Mesenchymal stem cell (in vitro differentiated cells and primary cell): ENCODE results near the gene SPINK2. TPM values are rescaled to one million over a fixed set of nuclear protein-coding genes. Genes with fewer than 3 reads are reported as not detected.

Experiments used
- DNase-seq: peaks from one replicate; pipeline ENCODE4 v3.0.0-alpha.2; 2013
- H2AFZ ChIP-seq: one replicate; pipeline ENCODE4 v1.6.1; 2013; ENCODE audit warnings: low read depth, mild to moderate bottlenecking, control low read depth, inconsistent platforms, low read length, moderate library complexity
- H2AK5ac ChIP-seq: 2 replicates; pipeline ENCODE4 v1.6.1; 2013; ENCODE audit warnings: low read length, moderate library complexity, mild to moderate bottlenecking, inconsistent platforms; ENCODE audit not compliant: severe bottlenecking
- H2BK120ac ChIP-seq: one replicate; pipeline ENCODE4 v1.6.1; 2013; ENCODE audit warnings: low read depth, mild to moderate bottlenecking, inconsistent platforms, low read length, moderate library complexity
- H2BK12ac ChIP-seq, 2 experiments: one replicate each; pipeline ENCODE4 v1.6.1; 2013; ENCODE audit warnings: inconsistent platforms in 2 of 2, low read length in 2 of 2, mild to moderate bottlenecking in 2 of 2, moderate library complexity in 2 of 2, control low read depth in 1 of 2
- H2BK15ac ChIP-seq: one replicate; pipeline ENCODE4 v1.6.1; 2013; ENCODE audit warnings: mild to moderate bottlenecking, low read depth, inconsistent platforms; ENCODE audit not compliant: poor library complexity, severe bottlenecking
- H2BK5ac ChIP-seq: 2 replicates; pipeline ENCODE4 v1.6.1; 2013; ENCODE audit warnings: low read depth, mild to moderate bottlenecking, low read length, control low read depth, inconsistent platforms; ENCODE audit not compliant: poor library complexity, severe bottlenecking
- H3K14ac ChIP-seq, 2 experiments: one replicate each; pipeline ENCODE4 v1.6.1; 2013; ENCODE audit warnings: inconsistent platforms in 2 of 2, low read length in 2 of 2, control low read depth in 1 of 2, mild to moderate bottlenecking in 1 of 2, moderate library complexity in 1 of 2
- H3K18ac ChIP-seq, 2 experiments: one replicate each; pipeline ENCODE4 v1.6.1; 2013; ENCODE audit warnings: inconsistent platforms in 2 of 2, low read length in 2 of 2, control low read depth in 1 of 2, low read depth in 1 of 2, mild to moderate bottlenecking in 1 of 2
- H3K23ac ChIP-seq, 2 experiments: one replicate each; pipeline ENCODE4 v1.6.1; 2013; ENCODE audit warnings: inconsistent platforms in 2 of 2, low read length in 2 of 2, mild to moderate bottlenecking in 2 of 2, moderate library complexity in 2 of 2, control low read depth in 1 of 2
- H3K27ac ChIP-seq: 2 replicates; pipeline ENCODE4 v1.5.1; 2013; ENCODE audit warnings: mild to moderate bottlenecking, moderate library complexity, low read length, control low read depth, inconsistent platforms; ENCODE audit not compliant: poor library complexity, severe bottlenecking
- H3K27me3 ChIP-seq, 2 experiments: 2 replicates each; pipeline versions ENCODE4 v1.6.1 to v1.7.0; 2013; ENCODE audit warnings: low read length in 2 of 2, mild to moderate bottlenecking in 2 of 2, moderate library complexity in 2 of 2, control low read depth in 1 of 2, inconsistent platforms in 1 of 2; ENCODE audit not compliant: control insufficient read depth in 1 of 2, insufficient read depth in 1 of 2
- H3K36me3 ChIP-seq, 2 experiments: 2 replicates each; pipeline versions ENCODE4 v1.6.1 to v1.7.0; 2013; ENCODE audit warnings: low read length in 2 of 2, control low read depth in 1 of 2, inconsistent platforms in 1 of 2, low read depth in 1 of 2, mild to moderate bottlenecking in 1 of 2; ENCODE audit not compliant: insufficient read depth in 2 of 2, control insufficient read depth in 1 of 2
- H3K4ac ChIP-seq, 2 experiments: one replicate each; pipeline ENCODE4 v1.6.1; 2013; ENCODE audit warnings: inconsistent platforms in 2 of 2, low read length in 2 of 2, mild to moderate bottlenecking in 2 of 2, moderate library complexity in 2 of 2, control low read depth in 1 of 2, low read depth in 1 of 2
- H3K4me1 ChIP-seq: 2 replicates; pipeline ENCODE4 v1.6.1; 2013; ENCODE audit warnings: low read depth, low read length, control low read depth; ENCODE audit not compliant: control insufficient read depth, insufficient read depth
- H3K4me2 ChIP-seq: 2 replicates; pipeline ENCODE4 v1.6.1; 2013; ENCODE audit warnings: low read length, mild to moderate bottlenecking, inconsistent platforms; ENCODE audit not compliant: poor library complexity, severe bottlenecking
- H3K4me3 ChIP-seq, 2 experiments: 2 replicates each; pipeline versions ENCODE4 v1.5.1 to v1.7.0; 2013; ENCODE audit warnings: low read length in 2 of 2, mild to moderate bottlenecking in 2 of 2, control low read depth in 1 of 2, low read depth in 1 of 2; ENCODE audit not compliant: insufficient read depth in 1 of 2
- H3K79me1 ChIP-seq: replicated peaks from 2 replicates; pipeline ENCODE4 v1.6.1; 2013; ENCODE audit warnings: mild to moderate bottlenecking, control low read depth, low read length, inconsistent platforms; ENCODE audit not compliant: poor library complexity, severe bottlenecking
- H3K9ac ChIP-seq: 2 replicates; pipeline ENCODE4 v1.7.0; 2013; ENCODE audit warnings: mild to moderate bottlenecking, low read length, moderate library complexity
- H3K9me3 ChIP-seq: 2 replicates; pipeline ENCODE4 v1.7.0; 2013; ENCODE audit warnings: mild to moderate bottlenecking, low read length; ENCODE audit not compliant: control insufficient read depth
- H4K8ac ChIP-seq: one replicate; pipeline ENCODE4 v1.6.1; 2013; ENCODE audit warnings: inconsistent platforms, mild to moderate bottlenecking, low read length, moderate library complexity
- H4K91ac ChIP-seq: one replicate; pipeline ENCODE4 v1.6.1; 2013; ENCODE audit warnings: mild to moderate bottlenecking, low read length, inconsistent platforms
- WGBS: methylation state at CpG from one replicate; pipeline ENCODE4 v1.1.7; 2013; ENCODE audit warnings: mixed read lengths; 5-methylcytosine and 5-hydroxymethylcytosine counted together
- small RNA-seq: library from polyadenylated mRNA; stranded (forward); fragments of <200 nt; extraction: miRNeasy Mini kit (QIAGEN cat#:217004); gene quantifications from one replicate; pipeline ENCODE3, GENCODE V24; 2013; ENCODE audit warnings: low read depth

Gene SPINK2

GRCh38 chr4:56762484-56763250, 58.8 kb downstream of the SPINK2 start:
- H2BK120ac ChIP-seq = peak overlapping the region; percentile 23
- H3K14ac ChIP-seq = no peak overlapping the region
- H4K91ac ChIP-seq = no peak overlapping the region

GRCh38 chr4:56760183-56760582, 61.3 kb downstream of the SPINK2 start:
- no peak overlapping the region for H3K4me2 ChIP-seq
- H2BK12ac ChIP-seq = peak overlapping the region in 1 of 2 experiments; percentile 45
- H3K18ac ChIP-seq = peak overlapping the region in 1 of 2 experiments; percentile 57
- H3K4ac ChIP-seq = no peak overlapping the region
- H2BK120ac ChIP-seq = no peak overlapping the region
- 61% methylated on average over 1 of the region's 1 CpG for WGBS
- no peak overlapping the region for H2BK5ac ChIP-seq
- H3K9me3 ChIP-seq = no peaks in the 10 kb centered on the region
- H3K79me1 ChIP-seq = no peaks in the 10 kb centered on the region
- no peak overlapping the region for H3K14ac ChIP-seq
- no peak overlapping the region for H4K8ac ChIP-seq
- H3K4me3 ChIP-seq = no peak overlapping the region
- no peak overlapping the region for H2AK5ac ChIP-seq
- H3K23ac ChIP-seq = no peak overlapping the region
- no peak overlapping the region for H2AFZ ChIP-seq
- H3K27me3 ChIP-seq = peaks cover 0 to 12% of the 10 kb centered on the region in 2 experiments
- peaks cover 10% of the 10 kb centered on the region for H3K4me1 ChIP-seq
- H3K9ac ChIP-seq = no peak overlapping the region
- H2BK15ac ChIP-seq = no peak overlapping the region
- H3K36me3 ChIP-seq = no peaks in the 10 kb centered on the region
- DNase-seq = no peak
- no peak overlapping the region for H4K91ac ChIP-seq
- H3K27ac ChIP-seq = no peak overlapping the region

More at GRCh38 chr4:56762484-56763250, 58.8 kb downstream of the SPINK2 start:
- no peak overlapping the region for H2AFZ ChIP-seq
- peak overlapping the region in 1 of 2 experiments; percentile 46 for H3K4ac ChIP-seq
- no peak overlapping the region for H2AK5ac ChIP-seq
- no peak overlapping the region for H3K4me2 ChIP-seq
- H2BK15ac ChIP-seq = no peak overlapping the region
- H2BK5ac ChIP-seq = no peak overlapping the region
- H3K79me1 ChIP-seq = no peaks in the 10 kb centered on the region
- no peak for DNase-seq
- peak overlapping the region in 1 of 2 experiments; percentile 14 for H3K18ac ChIP-seq
- 87% methylated on average over 8 of the region's 10 CpGs for WGBS
- peak overlapping the region; percentile 33 to 61 for H2BK12ac ChIP-seq
- H3K4me3 ChIP-seq = no peak overlapping the region
- H3K27me3 ChIP-seq = peaks cover 0 to 12% of the 10 kb centered on the region in 2 experiments
- no peaks in the 10 kb centered on the region for H3K36me3 ChIP-seq
- no peak overlapping the region for H3K23ac ChIP-seq
- H3K4me1 ChIP-seq = peaks cover 5% of the 10 kb centered on the region
- H3K9ac ChIP-seq = no peak overlapping the region
- no peaks in the 10 kb centered on the region for H3K9me3 ChIP-seq
- no peak overlapping the region for H4K8ac ChIP-seq
- H3K27ac ChIP-seq = no peak overlapping the region

Small RNA genes within 50 kb of the gene (small RNA-seq; reads per million reads assigned to genes)
- gene RF00017 = not detected
- not detected for gene RF00019
- gene RN7SL357P = not detected
- not detected for gene RN7SL492P
